ENCODE measurements around the gene KCNK16. TPM values are rescaled to one million over a fixed set of nuclear protein-coding genes. Genes with fewer than 3 reads are reported as not detected.

KCNK16 gene
- total and polyA plus RNA-seq, 10 of the 15 experiments (the other 5 are each of a cell fraction or from before 2014, with no cell fraction given), result not detected

DNA sequence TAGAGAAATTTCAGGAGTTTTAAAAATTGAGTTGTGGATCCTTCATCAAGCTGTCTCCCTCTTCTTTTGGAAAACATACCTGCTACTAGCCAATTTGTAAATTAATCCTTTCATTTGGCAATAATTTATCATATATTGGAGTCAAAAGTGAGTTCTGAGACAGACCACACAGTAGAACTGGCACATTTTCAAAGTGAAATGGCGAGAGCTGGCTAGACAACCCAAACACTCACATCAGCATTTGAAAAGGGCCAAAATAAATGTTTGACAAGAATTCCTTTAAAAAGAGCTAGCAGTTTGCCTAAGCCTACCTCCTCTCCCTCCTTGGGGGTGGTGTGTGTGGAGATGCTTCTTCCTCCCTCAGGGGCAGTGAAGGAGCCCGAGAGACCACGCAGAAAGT is 47.9 kb upstream of the KCNK16 start:
- 42% methylated on average over 3 of the region's 3 CpGs for WGBS (ENCODE audit: insufficient coverage, insufficient replicate concordance, low lambda C conversion rate, missing lambda C conversion rate)
- CTCF ChIA-PET, result interaction anchor here (0.8 to 1.5 kb wide), 4 partner anchors 8 to 537 kb away, joined by 3 to 5 read pairs (median 4); no protein-coding TSS in a partner anchor
- SMC1A ChIA-PET (ENCODE audit: uncharacterized antibody, unreplicated experiment), result interaction anchor here (0.9 to 1.1 kb wide), 4 partner anchors 9 to 523 kb away, joined by 3 to 6 read pairs (median 4); no protein-coding TSS in a partner anchor
- H3K4me3 ChIP-seq, result no peak overlapping the region
- H3K36me3 ChIP-seq (ENCODE audit: control insufficient read depth in 2 of 2, insufficient read depth in 2 of 2, low read length in 1 of 2), result no peaks in the 10 kb centered on the region
- no peaks in the 10 kb centered on the region for H3K79me2 ChIP-seq (ENCODE audit: control insufficient read depth, insufficient read depth, low read length)
- no peaks in the 10 kb centered on the region for H3K9me3 ChIP-seq (replicated peaks; ENCODE audit: control insufficient read depth, insufficient read depth, low read length)
- no peak for DNase-seq (ENCODE audit: low read depth, low spot score)
- in situ Hi-C loops (cut with MboI), result no loop called here
- ATAC-seq, result no peak
- TF ChIP-seq IKZF1 (conservative IDR thresholded peaks at IDR 0.05), result no peak
- no peak for TF ChIP-seq DPF2 (IDR thresholded peaks at IDR 0.05)
- no peak for TF ChIP-seq ATF7 (IDR thresholded peaks at IDR 0.05; ENCODE audit: low read depth)
- TF ChIP-seq MTA3 (IDR thresholded peaks at IDR 0.05; ENCODE audit: borderline replicate concordance, low read length), result no peak
- no peak for TF ChIP-seq CHD1 (IDR thresholded peaks at IDR 0.05; ENCODE audit: low read depth, low read length)
- no peak for TF ChIP-seq SP1 (IDR thresholded peaks at IDR 0.05; ENCODE audit: low read depth, low read length)
- no peak for TF ChIP-seq CEBPB (IDR thresholded peaks at IDR 0.05; ENCODE audit: borderline replicate concordance in 1 of 2, low read depth in 2 of 2, low read length in 2 of 2)
- no peak for TF ChIP-seq NFYB (IDR thresholded peaks at IDR 0.05; ENCODE audit: insufficient read depth, low read depth, low read length)
- TF ChIP-seq, protein P1, sequence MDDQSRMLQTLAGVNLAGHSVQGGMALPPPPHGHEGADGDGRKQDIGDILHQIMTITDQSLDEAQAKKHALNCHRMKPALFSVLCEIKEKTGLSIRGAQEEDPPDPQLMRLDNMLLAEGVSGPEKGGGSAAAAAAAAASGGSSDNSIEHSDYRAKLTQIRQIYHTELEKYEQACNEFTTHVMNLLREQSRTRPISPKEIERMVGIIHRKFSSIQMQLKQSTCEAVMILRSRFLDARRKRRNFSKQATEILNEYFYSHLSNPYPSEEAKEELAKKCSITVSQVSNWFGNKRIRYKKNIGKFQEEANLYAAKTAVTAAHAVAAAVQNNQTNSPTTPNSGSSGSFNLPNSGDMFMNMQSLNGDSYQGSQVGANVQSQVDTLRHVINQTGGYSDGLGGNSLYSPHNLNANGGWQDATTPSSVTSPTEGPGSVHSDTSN (IDR thresholded peaks at IDR 0.05; ENCODE audit: insufficient replicate concordance, low read depth, low read length), result no peak
- no peak for TF ChIP-seq ZZZ3 (IDR thresholded peaks at IDR 0.05; ENCODE audit: control insufficient read depth, insufficient read length, low read depth)
- TF ChIP-seq ZNF217 (IDR thresholded peaks at IDR 0.05), result no peak
- TF ChIP-seq WRNIP1 (IDR thresholded peaks at IDR 0.05; ENCODE audit: borderline replicate concordance, low read depth, low read length), result no peak
- no peak for TF ChIP-seq BMI1 (IDR thresholded peaks at IDR 0.05; ENCODE audit: borderline replicate concordance)
- no peak for TF ChIP-seq CBFB (IDR thresholded peaks at IDR 0.05; ENCODE audit: low read depth)
- no peak for TF ChIP-seq CBX3 (IDR thresholded peaks at IDR 0.05; ENCODE audit: borderline replicate concordance, low read depth)
- no peak for TF ChIP-seq EP300 (IDR thresholded peaks at IDR 0.05; ENCODE audit: borderline replicate concordance in 1 of 2, control insufficient read depth in 1 of 2, low read depth in 2 of 2, low read length in 2 of 2)
- TF ChIP-seq, protein P2, sequence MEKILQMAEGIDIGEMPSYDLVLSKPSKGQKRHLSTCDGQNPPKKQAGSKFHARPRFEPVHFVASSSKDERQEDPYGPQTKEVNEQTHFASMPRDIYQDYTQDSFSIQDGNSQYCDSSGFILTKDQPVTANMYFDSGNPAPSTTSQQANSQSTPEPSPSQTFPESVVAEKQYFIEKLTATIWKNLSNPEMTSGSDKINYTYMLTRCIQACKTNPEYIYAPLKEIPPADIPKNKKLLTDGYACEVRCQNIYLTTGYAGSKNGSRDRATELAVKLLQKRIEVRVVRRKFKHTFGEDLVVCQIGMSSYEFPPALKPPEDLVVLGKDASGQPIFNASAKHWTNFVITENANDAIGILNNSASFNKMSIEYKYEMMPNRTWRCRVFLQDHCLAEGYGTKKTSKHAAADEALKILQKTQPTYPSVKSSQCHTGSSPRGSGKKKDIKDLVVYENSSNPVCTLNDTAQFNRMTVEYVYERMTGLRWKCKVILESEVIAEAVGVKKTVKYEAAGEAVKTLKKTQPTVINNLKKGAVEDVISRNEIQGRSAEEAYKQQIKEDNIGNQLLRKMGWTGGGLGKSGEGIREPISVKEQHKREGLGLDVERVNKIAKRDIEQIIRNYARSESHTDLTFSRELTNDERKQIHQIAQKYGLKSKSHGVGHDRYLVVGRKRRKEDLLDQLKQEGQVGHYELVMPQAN (conservative IDR thresholded peaks at IDR 0.05), result no peak
- TF ChIP-seq SPI1 (IDR thresholded peaks at IDR 0.05; ENCODE audit: borderline replicate concordance, insufficient read depth, low read depth, low read length), result no peak
- no peak overlapping the region for H2AFZ ChIP-seq (ENCODE audit: control insufficient read depth, low read depth, low read length)
- BruUV-seq (replicated peaks), result no TSS peak
- no peak overlapping the region for H3K27ac ChIP-seq (ENCODE audit: control insufficient read depth, insufficient read depth)
- intact Hi-C loops (cut with micrococcal nuclease; ENCODE audit: unreplicated experiment), result no loop called here
- no peaks in the 10 kb centered on the region for H4K20me1 ChIP-seq (ENCODE audit: control insufficient read depth, insufficient read depth)
- H3K4me2 ChIP-seq (ENCODE audit: control insufficient read depth, insufficient read depth), result no peak overlapping the region
- no peaks in the 10 kb centered on the region for H3K27me3 ChIP-seq (replicated peaks in 1 of 2; ENCODE audit: control insufficient read depth in 2 of 2, insufficient read depth in 2 of 2, low read length in 1 of 2)
- H3K9ac ChIP-seq (ENCODE audit: control insufficient read depth, insufficient read depth, low read length), result no peak overlapping the region
- no peaks in the 10 kb centered on the region for H3K4me1 ChIP-seq (ENCODE audit: control insufficient read depth, insufficient read depth, low read length)
- POLR2A ChIA-PET, result no interaction called here
- RAD21 ChIA-PET (ENCODE audit: unreplicated experiment), result interaction anchor here (1.0 kb wide), 1 partner anchor 8 kb away, joined by 5 read pairs; no protein-coding TSS in a partner anchor
- no peak for FAIRE-seq

All from GM12878 (cell line).